ENCODE data around the gene HSD17B14. TPM values are rescaled to one million over a fixed set of nuclear protein-coding genes. Genes with fewer than 3 reads are reported as not detected.
A peak's percentile ranks its signal among the peaks of the same experiment; 100 is the strongest.

HSD17B14 gene
- total and polyA plus RNA-seq, 9 of the 15 experiments (the other 6 are each of a cell fraction or from before 2014, with no cell fraction given) = 0.16 TPM; not detected in 8

- TF ChIP-seq ARID4B (CRISPR knock-in tag; IDR thresholded peaks at IDR 0.05) (peak; percentile 35), GABPB1 (CRISPR knock-in tag; IDR thresholded peaks at IDR 0.05) (no peak; the same call in 1 of the 2 replicates), YY1 (IDR thresholded peaks at IDR 0.05; ENCODE audit: borderline replicate concordance in 1 of 3, control insufficient read depth in 1 of 3, extremely low read depth in 1 of 3, insufficient read depth in 3 of 3, insufficient read length in 1 of 3, insufficient replicate concordance in 2 of 3, low read depth in 1 of 3, low read length in 2 of 3) (no peak), ZNF318 (IDR thresholded peaks at IDR 0.05; ENCODE audit: borderline replicate concordance in 1 of 2, low read depth in 1 of 2) (no peak), DIDO1 (tag; IDR thresholded peaks at IDR 0.05; ENCODE audit: low read depth) (no peak), HINFP (tag; conservative IDR thresholded peaks at IDR 0.05; ENCODE audit: low read depth) (no peak), SMARCC2 (IDR thresholded peaks at IDR 0.05; ENCODE audit: low read depth) (no peak), SMAD2 (IDR thresholded peaks at IDR 0.05; ENCODE audit: low read depth, low read length) (no peak), ZNF76 (CRISPR knock-in tag; IDR thresholded peaks at IDR 0.05; ENCODE audit: borderline replicate concordance) (no peak), SAP30 (IDR thresholded peaks at IDR 0.05; ENCODE audit: borderline replicate concordance, insufficient read depth, low read depth, low read length, poor library complexity, severe bottlenecking) (no peak)
These were observed 23.7 kb upstream of the HSD17B14 start (continued) for GRCh38 chr19:48859711-48860572.

Measured in K562 (cell line).